ENCODE measurements around the gene PLEKHG3.

Gene PLEKHG3

DNA sequence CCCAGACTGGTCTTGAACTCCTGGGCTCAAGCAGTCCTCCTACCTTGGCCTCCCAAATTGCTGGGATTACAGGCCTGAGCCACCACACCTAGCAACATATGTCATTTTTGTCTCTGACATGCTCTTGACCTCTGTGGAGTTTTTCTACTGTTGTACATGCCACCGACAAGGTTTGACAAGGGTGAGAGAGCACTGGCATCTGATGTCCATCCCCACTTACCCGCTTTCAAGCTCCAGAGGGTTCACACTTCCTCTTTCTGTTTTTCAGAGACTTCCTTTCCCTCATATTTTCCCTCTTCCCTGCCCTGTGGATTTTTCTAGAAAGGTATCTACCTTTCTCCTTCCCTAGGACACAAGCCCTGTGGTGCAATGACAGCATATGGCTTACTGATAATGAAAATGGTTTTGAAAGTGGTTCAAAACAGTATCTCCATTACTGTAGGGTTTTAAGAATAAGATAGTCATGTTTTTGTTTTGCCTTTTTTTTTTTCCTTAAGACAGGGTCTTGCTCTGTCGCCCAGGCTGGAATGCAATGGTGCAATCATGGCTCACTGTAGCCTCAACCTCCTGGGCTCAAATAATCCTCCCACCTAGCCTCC lies 27.7 kb upstream of the PLEKHG3 start:
- no peak overlapping the region for H2BK12ac ChIP-seq (ENCODE audit: low read length in 2 of 2)
- no peak overlapping the region for H2BK5ac ChIP-seq (ENCODE audit: low read depth, low read length, poor library complexity, severe bottlenecking)
- H3K4me2 ChIP-seq (ENCODE audit: low read length, poor library complexity, severe bottlenecking) = no peak overlapping the region
- H3K9ac ChIP-seq (ENCODE audit: low read length) = no peak overlapping the region
- H3K23ac ChIP-seq (ENCODE audit: low read length in 2 of 2) = no peak overlapping the region
- H3K36me3 ChIP-seq (ENCODE audit: control insufficient read depth in 1 of 2, insufficient read depth in 2 of 2, low read depth in 1 of 2, low read length in 2 of 2) = no peaks in the 10 kb centered on the region
- peak overlapping the region; percentile 44 for H2AK5ac ChIP-seq (ENCODE audit: low read length, severe bottlenecking)
- DNase-seq = no peak
- H3K4me1 ChIP-seq (ENCODE audit: control insufficient read depth, insufficient read depth, low read depth, low read length) = peaks cover 15% of the 10 kb centered on the region
- H3K4ac ChIP-seq (ENCODE audit: low read depth in 1 of 2, low read length in 2 of 2) = no peak overlapping the region
- no peak overlapping the region for H3K14ac ChIP-seq (ENCODE audit: low read length in 2 of 2)
- H2BK120ac ChIP-seq (ENCODE audit: low read depth, low read length) = no peak overlapping the region
- no peak overlapping the region for H3K4me3 ChIP-seq (ENCODE audit: insufficient read depth in 1 of 2, low read depth in 1 of 2, low read length in 2 of 2)
- WGBS = 95% methylated on average over 3 of the region's 3 CpGs
- H2BK15ac ChIP-seq (ENCODE audit: low read depth, poor library complexity, severe bottlenecking) = no peak overlapping the region
- H3K79me1 ChIP-seq (replicated peaks; ENCODE audit: low read length, poor library complexity, severe bottlenecking) = no peaks in the 10 kb centered on the region
- H3K18ac ChIP-seq (ENCODE audit: low read depth in 1 of 2, low read length in 2 of 2) = no peak overlapping the region
- no peaks in the 10 kb centered on the region for H3K9me3 ChIP-seq (ENCODE audit: control insufficient read depth, low read length)
- H4K91ac ChIP-seq (ENCODE audit: low read length) = no peak overlapping the region
- H4K8ac ChIP-seq (ENCODE audit: low read length) = no peak overlapping the region
- H3K27ac ChIP-seq (ENCODE audit: low read length, poor library complexity, severe bottlenecking) = no peak overlapping the region
- H2AFZ ChIP-seq (ENCODE audit: low read depth, low read length) = no peak overlapping the region
- H3K27me3 ChIP-seq (ENCODE audit: control insufficient read depth in 1 of 2, insufficient read depth in 1 of 2, low read length in 2 of 2) = peaks cover 0 to 13% of the 10 kb centered on the region in 2 experiments

DNA sequence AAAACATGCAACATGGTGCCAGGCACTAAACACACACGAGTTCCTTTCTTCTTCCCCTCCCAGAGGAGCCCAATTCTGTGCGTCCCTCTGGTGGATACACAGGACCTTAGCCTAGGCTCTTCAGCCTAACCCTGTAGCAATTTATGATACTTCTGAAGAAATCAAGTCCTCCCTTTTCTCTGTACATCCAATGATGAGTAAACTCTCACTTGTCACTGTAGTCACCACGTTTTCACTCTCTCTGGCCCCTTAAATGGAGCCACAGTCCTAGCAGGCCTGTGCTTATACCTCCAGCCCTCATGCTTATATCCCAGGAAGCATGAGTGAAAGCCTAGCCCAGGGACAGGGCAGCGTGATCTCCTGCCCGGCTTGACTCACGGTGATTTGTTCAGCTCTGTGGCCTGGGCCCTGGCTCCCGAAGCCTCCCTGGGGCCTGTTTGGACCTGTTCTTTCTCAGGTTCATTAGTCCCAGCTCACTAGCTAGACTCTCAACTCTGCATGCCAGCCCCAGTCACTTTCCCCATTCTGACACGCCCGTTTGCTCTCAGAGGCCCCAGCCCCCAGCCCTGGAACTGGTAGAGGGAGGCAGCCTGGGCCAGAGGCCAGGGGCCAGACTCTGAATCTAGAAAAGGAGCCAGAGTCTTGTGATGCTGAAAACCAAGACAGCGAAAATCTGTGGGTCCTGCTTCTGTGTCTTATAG lies 24.1 kb upstream of the PLEKHG3 start:
- Histone ChIP-seq H3K23ac (ENCODE audit: low read length in 2 of 2) (peak overlapping the region in 1 of 2 experiments; percentile 18), H2AFZ (ENCODE audit: low read depth, low read length) (peak overlapping the region; percentile 29), H3K9me3 (ENCODE audit: control insufficient read depth, low read length) (no peaks in the 10 kb centered on the region), H2BK15ac (ENCODE audit: low read depth, poor library complexity, severe bottlenecking) (no peak overlapping the region), H3K14ac (ENCODE audit: low read length in 2 of 2) (no peak overlapping the region), H3K4me2 (ENCODE audit: low read length, poor library complexity, severe bottlenecking) (no peak overlapping the region), H2BK5ac (ENCODE audit: low read depth, low read length, poor library complexity, severe bottlenecking) (peak overlapping the region; percentile 8), H3K79me1 (replicated peaks; ENCODE audit: low read length, poor library complexity, severe bottlenecking) (no peaks in the 10 kb centered on the region), H4K8ac (ENCODE audit: low read length) (peak overlapping the region; percentile 86), H3K4ac (ENCODE audit: low read depth in 1 of 2, low read length in 2 of 2) (peak overlapping the region in 1 of 2 experiments; percentile 2), H4K91ac (ENCODE audit: low read length) (no peak overlapping the region), H2AK5ac (ENCODE audit: low read length, severe bottlenecking) (peak overlapping the region; percentile 60), H3K27ac (ENCODE audit: low read length, poor library complexity, severe bottlenecking) (peak overlapping the region; percentile 7), H3K9ac (ENCODE audit: low read length) (peak overlapping the region; percentile 47), H3K4me3 (ENCODE audit: insufficient read depth in 1 of 2, low read depth in 1 of 2, low read length in 2 of 2) (no peak overlapping the region), H3K18ac (ENCODE audit: low read depth in 1 of 2, low read length in 2 of 2) (peak overlapping the region in 1 of 2 experiments; percentile 23), H3K27me3 (ENCODE audit: control insufficient read depth in 1 of 2, insufficient read depth in 1 of 2, low read length in 2 of 2) (no peaks in the 10 kb centered on the region), H3K4me1 (ENCODE audit: control insufficient read depth, insufficient read depth, low read depth, low read length) (peaks cover 20% of the 10 kb centered on the region), H2BK120ac (ENCODE audit: low read depth, low read length) (no peak overlapping the region), H2BK12ac (ENCODE audit: low read length in 2 of 2) (no peak overlapping the region), H3K36me3 (ENCODE audit: control insufficient read depth in 1 of 2, insufficient read depth in 2 of 2, low read depth in 1 of 2, low read length in 2 of 2) (no peaks in the 10 kb centered on the region)
- DNase-seq = no peak
- WGBS = 80% methylated on average over 10 of the region's 10 CpGs

DNA sequence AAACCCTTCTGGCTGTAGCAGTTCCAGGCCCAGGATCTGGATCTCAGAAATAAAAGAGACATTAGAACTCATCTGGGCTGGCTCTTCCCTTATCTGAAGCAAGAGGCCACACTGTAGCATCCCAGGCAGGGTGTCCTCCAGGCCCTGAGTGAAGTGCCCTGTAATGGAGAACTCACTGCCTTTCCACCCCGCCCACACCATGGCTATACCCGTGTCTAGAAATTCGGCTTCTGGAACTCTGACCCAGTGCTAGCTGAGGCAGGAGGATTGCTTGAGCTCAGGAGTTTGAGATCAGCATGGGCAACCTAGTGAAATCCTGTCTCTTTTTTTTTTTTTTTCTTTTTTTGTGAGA lies 23.5 kb upstream of the PLEKHG3 start:
- no peak overlapping the region for H3K4me3 ChIP-seq (ENCODE audit: insufficient read depth in 1 of 2, low read depth in 1 of 2, low read length in 2 of 2)
- peak overlapping the region; percentile 47 for H3K9ac ChIP-seq (ENCODE audit: low read length)
- H3K18ac ChIP-seq (ENCODE audit: low read depth in 1 of 2, low read length in 2 of 2) = no peak overlapping the region
- H3K9me3 ChIP-seq (ENCODE audit: control insufficient read depth, low read length) = no peaks in the 10 kb centered on the region
- H2BK15ac ChIP-seq (ENCODE audit: low read depth, poor library complexity, severe bottlenecking) = no peak overlapping the region
- peaks cover 22% of the 10 kb centered on the region for H3K4me1 ChIP-seq (ENCODE audit: control insufficient read depth, insufficient read depth, low read depth, low read length)
- H3K23ac ChIP-seq (ENCODE audit: low read length in 2 of 2) = no peak overlapping the region
- H2AFZ ChIP-seq (ENCODE audit: low read depth, low read length) = no peak overlapping the region
- no peak overlapping the region for H3K4me2 ChIP-seq (ENCODE audit: low read length, poor library complexity, severe bottlenecking)
- H4K8ac ChIP-seq (ENCODE audit: low read length) = no peak overlapping the region
- DNase-seq = no peak
- H3K36me3 ChIP-seq (ENCODE audit: control insufficient read depth in 1 of 2, insufficient read depth in 2 of 2, low read depth in 1 of 2, low read length in 2 of 2) = no peaks in the 10 kb centered on the region
- H3K27me3 ChIP-seq (ENCODE audit: control insufficient read depth in 1 of 2, insufficient read depth in 1 of 2, low read length in 2 of 2) = no peaks in the 10 kb centered on the region
- H3K27ac ChIP-seq (ENCODE audit: low read length, poor library complexity, severe bottlenecking) = peak overlapping the region; percentile 7
- H3K79me1 ChIP-seq (replicated peaks; ENCODE audit: low read length, poor library complexity, severe bottlenecking) = no peaks in the 10 kb centered on the region
- peak overlapping the region; percentile 60 for H2AK5ac ChIP-seq (ENCODE audit: low read length, severe bottlenecking)
- H2BK5ac ChIP-seq (ENCODE audit: low read depth, low read length, poor library complexity, severe bottlenecking) = peak overlapping the region; percentile 8
- H4K91ac ChIP-seq (ENCODE audit: low read length) = no peak overlapping the region
- H2BK120ac ChIP-seq (ENCODE audit: low read depth, low read length) = no peak overlapping the region
- 80% methylated on average over 1 of the region's 3 CpGs for WGBS
- H2BK12ac ChIP-seq (ENCODE audit: low read length in 2 of 2) = peak overlapping the region in 1 of 2 experiments; percentile 25
- H3K14ac ChIP-seq (ENCODE audit: low read length in 2 of 2) = no peak overlapping the region
- H3K4ac ChIP-seq (ENCODE audit: low read depth in 1 of 2, low read length in 2 of 2) = no peak overlapping the region

DNA sequence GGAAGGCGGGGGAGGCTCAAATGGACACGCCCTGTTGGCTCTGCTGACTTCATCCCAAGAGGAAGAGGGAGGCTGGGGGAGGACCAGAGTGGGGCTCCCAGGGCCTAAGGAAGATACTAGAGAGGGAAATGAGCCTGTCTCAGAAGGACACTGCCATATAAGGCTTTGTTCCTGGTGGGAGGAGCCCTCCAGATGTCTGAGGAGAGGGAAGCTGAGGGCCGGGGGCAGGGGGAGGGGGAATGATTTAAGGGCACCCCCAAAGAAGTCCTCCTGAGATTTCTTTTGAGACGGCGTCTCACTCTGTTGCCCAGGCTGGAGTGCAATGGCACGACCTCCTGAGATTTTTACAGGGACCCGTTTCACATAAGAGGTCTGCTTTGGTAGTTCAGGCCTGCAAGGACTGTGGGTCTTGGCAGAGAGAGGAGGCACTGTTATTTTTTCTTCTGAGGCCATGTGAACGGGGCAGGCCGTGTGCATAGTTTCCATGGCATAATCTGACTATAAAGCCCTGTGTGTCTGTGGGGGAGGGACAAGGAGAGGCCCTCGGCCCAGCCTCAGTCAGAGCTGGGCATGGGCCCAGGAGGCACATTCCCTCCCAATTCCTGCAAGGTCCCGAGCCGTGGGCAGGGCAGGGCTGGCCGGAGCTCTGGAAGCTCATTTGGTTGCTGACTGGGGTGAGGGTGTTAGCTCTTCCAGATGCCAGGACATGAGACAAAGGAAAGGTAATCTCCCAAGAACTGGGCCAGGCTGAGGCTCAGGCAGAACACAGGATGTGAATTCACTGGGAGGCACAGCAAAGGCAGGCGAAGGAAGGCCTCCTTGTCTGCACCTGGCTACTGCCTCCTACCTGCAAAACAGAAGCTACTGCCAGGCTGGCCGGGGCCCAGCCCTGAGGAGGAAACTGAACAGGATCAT lies 22.2 kb upstream of the PLEKHG3 start:
- Histone ChIP-seq H3K23ac (ENCODE audit: low read length in 2 of 2) (no peak overlapping the region), H3K4ac (ENCODE audit: low read depth in 1 of 2, low read length in 2 of 2) (peak overlapping the region in 1 of 2 experiments; percentile 13), H2BK5ac (ENCODE audit: low read depth, low read length, poor library complexity, severe bottlenecking) (no peak overlapping the region), H4K91ac (ENCODE audit: low read length) (peak overlapping the region; percentile 25), H3K27ac (ENCODE audit: low read length, poor library complexity, severe bottlenecking) (no peak overlapping the region), H2BK15ac (ENCODE audit: low read depth, poor library complexity, severe bottlenecking) (peak overlapping the region; percentile 68), H3K4me3 (ENCODE audit: insufficient read depth in 1 of 2, low read depth in 1 of 2, low read length in 2 of 2) (no peak overlapping the region), H3K9ac (ENCODE audit: low read length) (peak overlapping the region; percentile 65), H3K27me3 (ENCODE audit: control insufficient read depth in 1 of 2, insufficient read depth in 1 of 2, low read length in 2 of 2) (no peaks in the 10 kb centered on the region), H3K4me2 (ENCODE audit: low read length, poor library complexity, severe bottlenecking) (no peak overlapping the region), H2AFZ (ENCODE audit: low read depth, low read length) (no peak overlapping the region), H3K4me1 (ENCODE audit: control insufficient read depth, insufficient read depth, low read depth, low read length) (peaks cover 26% of the 10 kb centered on the region), H2BK12ac (ENCODE audit: low read length in 2 of 2) (peak overlapping the region; percentile 7 to 28), H3K9me3 (ENCODE audit: control insufficient read depth, low read length) (no peaks in the 10 kb centered on the region), H3K18ac (ENCODE audit: low read depth in 1 of 2, low read length in 2 of 2) (peak overlapping the region; percentile 16), H3K79me1 (replicated peaks; ENCODE audit: low read length, poor library complexity, severe bottlenecking) (no peaks in the 10 kb centered on the region), H2AK5ac (ENCODE audit: low read length, severe bottlenecking) (peak overlapping the region; percentile 55), H3K36me3 (ENCODE audit: control insufficient read depth in 1 of 2, insufficient read depth in 2 of 2, low read depth in 1 of 2, low read length in 2 of 2) (no peaks in the 10 kb centered on the region), H3K14ac (ENCODE audit: low read length in 2 of 2) (no peak overlapping the region), H4K8ac (ENCODE audit: low read length) (peak overlapping the region; percentile 84), H2BK120ac (ENCODE audit: low read depth, low read length) (peak overlapping the region; percentile 11)
- WGBS = 77% methylated on average over 15 of the region's 15 CpGs
- peak; percentile 39 for DNase-seq
